ENCODE results near the gene AMFR.
A peak's percentile ranks its signal among the peaks of the same experiment; 100 is the strongest.

AMFR gene

GRCh38 chr16:56451753-56452689, 26.7 kb upstream of the AMFR start:
- H3K36me3 ChIP-seq (ENCODE audit: control insufficient read depth, insufficient read depth, low read length): peaks cover 25% of the 10 kb centered on the region
- peak overlapping the region; percentile 53 for H3K27ac ChIP-seq (ENCODE audit: insufficient read depth, low read depth, low read length, poor library complexity, severe bottlenecking)
- H3K9me3 ChIP-seq (ENCODE audit: control insufficient read depth, low read length): no peaks in the 10 kb centered on the region
- H3K4me3 ChIP-seq (ENCODE audit: insufficient read depth, low read depth, low read length): peak overlapping the region; percentile 77
- H3K27me3 ChIP-seq (ENCODE audit: control insufficient read depth, insufficient read depth, low read length, poor library complexity, severe bottlenecking): no peaks in the 10 kb centered on the region
- 10 to 11% methylated on average over 31 of the region's 31 CpGs for WGBS, 2 experiments
- peaks cover 5% of the 10 kb centered on the region for H3K4me1 ChIP-seq (ENCODE audit: control insufficient read depth, insufficient read depth, low read length)

- peak within 1 kb of the TSS; percentile 53 for H3K27ac ChIP-seq (ENCODE audit: insufficient read depth, low read depth, low read length, poor library complexity, severe bottlenecking)
- peak within 1 kb of the TSS; percentile 77 for H3K4me3 ChIP-seq (ENCODE audit: insufficient read depth, low read depth, low read length)
- peaks cover 30% of the 10 kb centered on the region for H3K36me3 ChIP-seq (ENCODE audit: control insufficient read depth, insufficient read depth, low read length)
- 0 to 1% methylated on average over 56 of the region's 56 CpGs for WGBS, 2 experiments
- no peaks in the 10 kb centered on the region for H3K27me3 ChIP-seq (ENCODE audit: control insufficient read depth, insufficient read depth, low read length, poor library complexity, severe bottlenecking)
- no peaks in the 10 kb centered on the region for H3K9me3 ChIP-seq (ENCODE audit: control insufficient read depth, low read length)
- H3K4me1 ChIP-seq (ENCODE audit: control insufficient read depth, insufficient read depth, low read length): peaks cover 5% of the 10 kb centered on the region
These were observed 25.8 kb upstream of the AMFR start, which contains the start of the genes NUDT21 and OGFOD1 for GRCh38 chr16:56450986-56451752. Gene NUDT21, minus strand, starts transcription at chr16:56451332. Its CDS starts 130 bp downstream, at chr16:56451202. Gene OGFOD1, plus strand, starts transcription at chr16:56451554. Its CDS starts 59 bp downstream, at chr16:56451613.

GRCh38 chr16:56450275-56450985, 25.1 kb upstream of the AMFR start:
- Histone ChIP-seq H3K9me3 (ENCODE audit: control insufficient read depth, low read length) (no peaks in the 10 kb centered on the region), H3K27ac (ENCODE audit: insufficient read depth, low read depth, low read length, poor library complexity, severe bottlenecking) (no peak overlapping the region), H3K36me3 (ENCODE audit: control insufficient read depth, insufficient read depth, low read length) (peaks cover 32% of the 10 kb centered on the region), H3K4me1 (ENCODE audit: control insufficient read depth, insufficient read depth, low read length) (peaks cover 5% of the 10 kb centered on the region), H3K27me3 (ENCODE audit: control insufficient read depth, insufficient read depth, low read length, poor library complexity, severe bottlenecking) (no peaks in the 10 kb centered on the region), H3K4me3 (ENCODE audit: insufficient read depth, low read depth, low read length) (peak overlapping the region; percentile 77)
- whole genome bisulfite sequencing, 2 experiments: 9 to 13% methylated on average over 14 to 18 of the region's 18 CpGs

- Histone ChIP-seq H3K4me1 (ENCODE audit: control insufficient read depth, insufficient read depth, low read length) (peaks cover 5% of the 10 kb centered on the region), H3K9me3 (ENCODE audit: control insufficient read depth, low read length) (no peaks in the 10 kb centered on the region), H3K27ac (ENCODE audit: insufficient read depth, low read depth, low read length, poor library complexity, severe bottlenecking) (no peak overlapping the region), H3K27me3 (ENCODE audit: control insufficient read depth, insufficient read depth, low read length, poor library complexity, severe bottlenecking) (no peaks in the 10 kb centered on the region), H3K4me3 (ENCODE audit: insufficient read depth, low read depth, low read length) (no peak overlapping the region), H3K36me3 (ENCODE audit: control insufficient read depth, insufficient read depth, low read length) (peaks cover 31% of the 10 kb centered on the region)
These were observed 22.7 kb upstream of the AMFR start for GRCh38 chr16:56448005-56448404.

GRCh38 chr16:56447286-56447685, 21.9 kb upstream of the AMFR start:
- no peaks in the 10 kb centered on the region for H3K27me3 ChIP-seq (ENCODE audit: control insufficient read depth, insufficient read depth, low read length, poor library complexity, severe bottlenecking)
- WGBS, 2 experiments: 92 to 100% methylated on average over 1 of the region's 2 CpGs
- no peaks in the 10 kb centered on the region for H3K9me3 ChIP-seq (ENCODE audit: control insufficient read depth, low read length)
- peaks cover 31% of the 10 kb centered on the region for H3K36me3 ChIP-seq (ENCODE audit: control insufficient read depth, insufficient read depth, low read length)
- H3K27ac ChIP-seq (ENCODE audit: insufficient read depth, low read depth, low read length, poor library complexity, severe bottlenecking): no peak overlapping the region
- no peaks in the 10 kb centered on the region for H3K4me1 ChIP-seq (ENCODE audit: control insufficient read depth, insufficient read depth, low read length)
- H3K4me3 ChIP-seq (ENCODE audit: insufficient read depth, low read depth, low read length): no peak overlapping the region

GRCh38 chr16:56438038-56438437, 12.7 kb upstream of the AMFR start:
- WGBS, 2 experiments: 89 to 98% methylated on average over 1 of the region's 1 CpG
- Histone ChIP-seq H3K4me1 (ENCODE audit: control insufficient read depth, insufficient read depth, low read length) (no peaks in the 10 kb centered on the region), H3K4me3 (ENCODE audit: insufficient read depth, low read depth, low read length) (no peak overlapping the region), H3K9me3 (ENCODE audit: control insufficient read depth, low read length) (no peaks in the 10 kb centered on the region), H3K27ac (ENCODE audit: insufficient read depth, low read depth, low read length, poor library complexity, severe bottlenecking) (no peak overlapping the region), H3K27me3 (ENCODE audit: control insufficient read depth, insufficient read depth, low read length, poor library complexity, severe bottlenecking) (no peaks in the 10 kb centered on the region), H3K36me3 (ENCODE audit: control insufficient read depth, insufficient read depth, low read length) (peaks cover 34% of the 10 kb centered on the region)

GRCh38 chr16:56436258-56436657, 10.9 kb upstream of the AMFR start:
- Histone ChIP-seq H3K9me3 (ENCODE audit: control insufficient read depth, low read length) (no peaks in the 10 kb centered on the region), H3K4me3 (ENCODE audit: insufficient read depth, low read depth, low read length) (no peak overlapping the region), H3K27ac (ENCODE audit: insufficient read depth, low read depth, low read length, poor library complexity, severe bottlenecking) (no peak overlapping the region), H3K4me1 (ENCODE audit: control insufficient read depth, insufficient read depth, low read length) (no peaks in the 10 kb centered on the region), H3K36me3 (ENCODE audit: control insufficient read depth, insufficient read depth, low read length) (peaks cover 30% of the 10 kb centered on the region), H3K27me3 (ENCODE audit: control insufficient read depth, insufficient read depth, low read length, poor library complexity, severe bottlenecking) (no peaks in the 10 kb centered on the region)

GRCh38 chr16:56428091-56428490, 2.7 kb upstream of the AMFR start:
- no peak overlapping the region for H3K27ac ChIP-seq (ENCODE audit: insufficient read depth, low read depth, low read length, poor library complexity, severe bottlenecking)

GRCh38 chr16:56426585-56426984, 1.2 kb upstream of the AMFR start:
- Histone ChIP-seq H3K27ac (ENCODE audit: insufficient read depth, low read depth, low read length, poor library complexity, severe bottlenecking) (no peak overlapping the region), H3K4me1 (ENCODE audit: control insufficient read depth, insufficient read depth, low read length) (peaks cover 13% of the 10 kb centered on the region), H3K9me3 (ENCODE audit: control insufficient read depth, low read length) (no peaks in the 10 kb centered on the region), H3K27me3 (ENCODE audit: control insufficient read depth, insufficient read depth, low read length, poor library complexity, severe bottlenecking) (peaks cover 24% of the 10 kb centered on the region), H3K36me3 (ENCODE audit: control insufficient read depth, insufficient read depth, low read length) (no peaks in the 10 kb centered on the region), H3K4me3 (ENCODE audit: insufficient read depth, low read depth, low read length) (no peak overlapping the region)
- WGBS, 2 experiments: 93% methylated on average over 3 to 4 of the region's 4 CpGs

More at GRCh38 chr16:56428091-56428490, 2.7 kb upstream of the AMFR start:
- no peak overlapping the region for H3K4me3 ChIP-seq (ENCODE audit: insufficient read depth, low read depth, low read length)
- peaks cover 18% of the 10 kb centered on the region for H3K27me3 ChIP-seq (ENCODE audit: control insufficient read depth, insufficient read depth, low read length, poor library complexity, severe bottlenecking)
- no peaks in the 10 kb centered on the region for H3K9me3 ChIP-seq (ENCODE audit: control insufficient read depth, low read length)
- peaks cover 8% of the 10 kb centered on the region for H3K4me1 ChIP-seq (ENCODE audit: control insufficient read depth, insufficient read depth, low read length)
- H3K36me3 ChIP-seq (ENCODE audit: control insufficient read depth, insufficient read depth, low read length): no peaks in the 10 kb centered on the region
- 100% methylated on average over 1 of the region's 1 CpG for WGBS, 2 experiments

Measured in ectodermal cell (in vitro differentiated cells).